ENCODE results near the gene ZCCHC7. TPM values are rescaled to one million over a fixed set of nuclear protein-coding genes. Genes with fewer than 3 reads are reported as not detected.

The ZCCHC7 gene
- total RNA-seq, 4 donors from 2014 or later, result 22.1 to 31.9 (median 25.6) TPM

DNA sequence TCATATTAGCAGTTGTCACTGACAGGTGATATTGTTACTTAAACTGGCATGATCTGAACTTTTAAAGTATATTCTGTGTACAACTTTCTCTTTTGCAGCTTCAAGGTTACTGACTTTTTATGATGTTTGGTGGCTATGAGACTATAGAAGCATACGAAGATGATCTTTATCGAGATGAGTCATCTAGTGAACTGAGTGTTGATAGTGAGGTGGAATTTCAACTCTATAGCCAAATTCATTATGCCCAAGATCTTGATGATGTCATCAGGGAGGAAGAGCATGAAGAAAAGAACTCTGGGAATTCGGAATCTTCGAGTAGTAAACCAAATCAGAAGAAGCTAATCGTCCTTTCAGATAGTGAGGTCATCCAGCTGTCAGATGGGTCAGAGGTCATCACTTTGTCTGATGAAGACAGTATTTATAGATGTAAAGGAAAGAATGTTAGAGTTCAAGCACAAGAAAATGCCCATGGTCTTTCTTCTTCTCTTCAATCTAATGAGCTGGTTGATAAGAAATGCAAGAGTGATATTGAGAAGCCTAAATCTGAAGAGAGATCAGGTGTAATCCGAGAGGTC lies 5.9 kb downstream of the ZCCHC7 start:
- Histone ChIP-seq H3K4me1 (peaks cover 5 to 11% of the 10 kb centered on the region in 2 donors), H3K9me3 (no peaks in the 10 kb centered on the region), H3K27ac (no peak overlapping the region), H3K27me3 (no peaks in the 10 kb centered on the region), H3K36me3 (no peaks in the 10 kb centered on the region), H3K4me3 (replicated peaks in 1 of 3) (no peak overlapping the region)
- DNase-seq, result no peak
- no peak for TF ChIP-seq POLR2A (IDR thresholded peaks at IDR 0.05)
- TF ChIP-seq, protein P1, sequence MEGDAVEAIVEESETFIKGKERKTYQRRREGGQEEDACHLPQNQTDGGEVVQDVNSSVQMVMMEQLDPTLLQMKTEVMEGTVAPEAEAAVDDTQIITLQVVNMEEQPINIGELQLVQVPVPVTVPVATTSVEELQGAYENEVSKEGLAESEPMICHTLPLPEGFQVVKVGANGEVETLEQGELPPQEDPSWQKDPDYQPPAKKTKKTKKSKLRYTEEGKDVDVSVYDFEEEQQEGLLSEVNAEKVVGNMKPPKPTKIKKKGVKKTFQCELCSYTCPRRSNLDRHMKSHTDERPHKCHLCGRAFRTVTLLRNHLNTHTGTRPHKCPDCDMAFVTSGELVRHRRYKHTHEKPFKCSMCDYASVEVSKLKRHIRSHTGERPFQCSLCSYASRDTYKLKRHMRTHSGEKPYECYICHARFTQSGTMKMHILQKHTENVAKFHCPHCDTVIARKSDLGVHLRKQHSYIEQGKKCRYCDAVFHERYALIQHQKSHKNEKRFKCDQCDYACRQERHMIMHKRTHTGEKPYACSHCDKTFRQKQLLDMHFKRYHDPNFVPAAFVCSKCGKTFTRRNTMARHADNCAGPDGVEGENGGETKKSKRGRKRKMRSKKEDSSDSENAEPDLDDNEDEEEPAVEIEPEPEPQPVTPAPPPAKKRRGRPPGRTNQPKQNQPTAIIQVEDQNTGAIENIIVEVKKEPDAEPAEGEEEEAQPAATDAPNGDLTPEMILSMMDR (IDR thresholded peaks at IDR 0.05), result no peak
- intact Hi-C loops (cut with DNase I), result no loop called here
- 92 to 93% methylated on average over 6 of the region's 6 CpGs for WGBS, 2 donors

DNA sequence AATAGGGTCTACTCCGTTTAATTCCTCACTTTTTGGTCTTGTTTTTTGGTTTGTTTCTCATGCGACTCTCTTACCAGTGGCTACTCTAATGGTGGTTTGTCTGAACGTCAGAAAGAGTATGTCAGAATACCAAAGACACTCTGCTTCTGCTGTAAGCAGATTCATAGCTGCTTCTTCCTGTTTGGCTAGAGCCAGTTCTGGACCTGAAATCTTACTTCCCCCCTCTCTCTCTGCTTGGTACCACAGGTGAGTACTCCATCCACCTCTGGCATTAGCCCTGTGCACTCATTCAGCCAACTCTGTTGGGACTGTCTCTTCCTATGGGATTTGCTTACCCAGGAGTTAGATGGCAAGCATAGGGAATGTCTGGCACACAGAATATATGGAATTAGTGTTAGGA lies 6.6 kb downstream of the ZCCHC7 start:
- Histone ChIP-seq H3K9me3 (no peaks in the 10 kb centered on the region), H3K27me3 (no peaks in the 10 kb centered on the region), H3K36me3 (no peaks in the 10 kb centered on the region), H3K4me3 (replicated peaks in 1 of 3) (no peak overlapping the region), H3K27ac (no peak overlapping the region), H3K4me1 (peaks cover 0 to 6% of the 10 kb centered on the region in 2 donors)
- WGBS, 2 donors, result 91 to 96% methylated on average over 3 of the region's 3 CpGs
- no peak for TF ChIP-seq POLR2A (IDR thresholded peaks at IDR 0.05)
- TF ChIP-seq, protein P1 (IDR thresholded peaks at IDR 0.05), result no peak
- no peak for DNase-seq
- intact Hi-C loops (cut with DNase I), result no loop called here

DNA sequence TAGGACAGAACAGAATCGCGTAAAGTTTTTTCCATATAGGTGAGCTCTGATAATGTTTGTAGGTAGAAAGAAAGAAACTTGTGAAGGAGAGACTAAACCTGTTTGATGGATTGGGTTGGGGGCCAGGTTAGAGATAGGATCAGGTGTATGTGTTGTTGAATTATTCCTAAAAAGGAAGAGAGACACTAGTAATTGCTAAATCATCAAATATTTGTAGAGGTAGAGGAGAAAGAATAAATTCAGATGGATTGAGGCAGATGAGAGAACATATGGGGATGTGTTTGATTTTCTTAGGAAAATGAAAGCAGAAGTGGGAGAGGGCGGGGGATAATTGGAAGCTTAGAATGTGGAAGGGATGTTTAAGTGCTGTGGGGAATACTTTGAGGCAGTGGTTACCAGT lies 7.7 kb downstream of the ZCCHC7 start:
- H3K4me1 ChIP-seq, result peaks cover 0 to 4% of the 10 kb centered on the region in 2 donors
- intact Hi-C loops (cut with DNase I), result no loop called here
- no peaks in the 10 kb centered on the region for H3K27me3 ChIP-seq
- no peak overlapping the region for H3K4me3 ChIP-seq (replicated peaks in 1 of 3)
- no peak for TF ChIP-seq POLR2A (IDR thresholded peaks at IDR 0.05)
- TF ChIP-seq, protein P1 (IDR thresholded peaks at IDR 0.05), result no peak
- 93 to 97% methylated on average over 3 of the region's 3 CpGs for WGBS, 2 donors
- H3K36me3 ChIP-seq, result no peaks in the 10 kb centered on the region
- DNase-seq, result no peak
- no peak overlapping the region for H3K27ac ChIP-seq
- H3K9me3 ChIP-seq, result no peaks in the 10 kb centered on the region

DNA sequence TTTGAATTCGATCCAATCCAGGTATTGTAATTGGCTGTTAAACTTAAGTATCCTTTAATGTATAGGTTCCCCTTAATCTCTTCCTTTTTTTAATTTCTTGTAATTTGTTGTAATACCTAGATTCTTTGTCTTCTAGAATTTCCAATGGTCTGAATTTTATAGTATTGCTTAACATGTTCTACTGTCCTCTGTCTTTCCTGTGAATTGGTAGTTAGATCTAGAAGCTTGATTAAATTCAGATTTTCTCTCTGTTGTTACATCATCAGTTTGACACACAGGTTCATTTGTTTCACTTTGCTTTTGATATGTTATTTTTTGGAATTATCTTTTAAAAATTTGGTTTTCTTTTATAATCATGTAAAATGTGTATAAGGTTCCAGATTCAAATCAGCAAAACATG lies 13.8 kb downstream of the ZCCHC7 start:
- TF ChIP-seq, protein P1 (IDR thresholded peaks at IDR 0.05), result no peak
- no peak for TF ChIP-seq POLR2A (IDR thresholded peaks at IDR 0.05)
- Histone ChIP-seq H3K36me3 (no peaks in the 10 kb centered on the region), H3K27me3 (no peaks in the 10 kb centered on the region), H3K4me1 (no peaks in the 10 kb centered on the region), H3K27ac (no peak overlapping the region), H3K9me3 (no peaks in the 10 kb centered on the region), H3K4me3 (replicated peaks in 1 of 3) (no peak overlapping the region)
- intact Hi-C loops (cut with DNase I), result no loop called here
- WGBS, 2 donors, result 95% methylated on average over 1 of the region's 1 CpG
- no peak for DNase-seq

DNA sequence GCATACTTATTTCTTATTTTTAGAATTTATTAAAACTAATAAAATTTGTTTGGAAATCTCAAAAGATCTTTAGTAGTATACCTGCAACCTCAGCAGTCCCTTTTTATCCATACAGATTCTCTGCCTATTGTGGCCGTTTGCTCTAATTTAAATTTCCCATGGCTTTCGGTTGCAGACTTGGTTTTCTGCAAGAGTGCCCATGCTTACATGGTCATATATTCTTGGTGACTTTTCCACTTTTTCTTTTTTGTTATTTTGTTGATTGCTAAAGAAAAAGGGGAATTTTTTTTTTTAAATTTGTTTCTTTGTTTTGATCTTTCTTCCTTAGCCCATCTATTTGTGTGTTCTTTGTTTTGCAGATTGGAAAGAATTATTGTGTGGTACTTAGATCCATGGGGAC lies 20.6 kb downstream of the ZCCHC7 start:
- H3K9me3 ChIP-seq, result no peaks in the 10 kb centered on the region
- no peak for DNase-seq
- no peak overlapping the region for H3K4me3 ChIP-seq (replicated peaks in 1 of 3)
- no peaks in the 10 kb centered on the region for H3K36me3 ChIP-seq
- WGBS, 2 donors, result 98 to 99% methylated on average over 2 of the region's 2 CpGs
- intact Hi-C loops (cut with DNase I), result no loop called here
- H3K4me1 ChIP-seq, result no peaks in the 10 kb centered on the region
- H3K27me3 ChIP-seq, result no peaks in the 10 kb centered on the region
- TF ChIP-seq, protein P1 (IDR thresholded peaks at IDR 0.05), result no peak
- TF ChIP-seq POLR2A (IDR thresholded peaks at IDR 0.05), result no peak
- no peak overlapping the region for H3K27ac ChIP-seq

Measured in thyroid gland (tissue), 4 donors.